Motor neuron (in vitro differentiated cells): ENCODE results near the gene SMC1B. TPM values are rescaled to one million over a fixed set of nuclear protein-coding genes. Genes with fewer than 3 reads are reported as not detected.
"Not testable (repeated sequence)": the region's sequence is repeated elsewhere in the genome, so short reads cannot be mapped to it uniquely, and the experiment has no call there.

ENCODE experiments used
- ATAC-seq, 8 experiments: fragments of 200-7000 bp; cut with Tn5 transposase; replicated peaks in 6 of 8; 2 replicates each; pipeline ENCODE4 v1.8.0; 2021; ENCODE audit warnings: mild to moderate bottlenecking in 8 of 8, moderate library complexity in 8 of 8
- H3K27ac ChIP-seq, 2 donors: fragments of 250-450 bp; sonication (Bioruptor Pico); 2 replicates each; pipeline ENCODE4 v1.9.0; 2021; ENCODE audit warnings: antibody characterized with exemption in 2 of 2, mild to moderate bottlenecking in 2 of 2, moderate library complexity in 1 of 2
- H3K4me1 ChIP-seq, 2 donors: fragments of 250-450 bp; sonication (Bioruptor Pico); replicated peaks in 1 of 2; 2 replicates each; pipeline ENCODE4 v1.6.1; 2021; ENCODE audit warnings: antibody characterized with exemption in 2 of 2, mild to moderate bottlenecking in 2 of 2, moderate library complexity in 1 of 2
- H3K4me3 ChIP-seq, 5 donors: fragments of 250-450 bp; sonication (Bioruptor Pico); 2 replicates each; pipeline ENCODE4 v1.9.0; 2021; ENCODE audit warnings: antibody characterized with exemption in 5 of 5, mild to moderate bottlenecking in 5 of 5, moderate library complexity in 4 of 5
- WGBS, 10 experiments: fragments of 450-650 bp; shearing (Covaris generic); methylation state at CpG; one replicate each; pipeline ENCODE4 v1.0.0; 2022; 5-methylcytosine and 5-hydroxymethylcytosine counted together
- in situ Hi-C, 9 experiments: fragments of 400-800 bp; cut with MboI; loops; one replicate each; pipeline ENCODE4 v1.15.0; 2021; ENCODE audit warnings: low sequenced_read_pairs in 9 of 9, low pct_unique_long_range_greater_than_20kb in 2 of 9; ENCODE audit not compliant: unreplicated experiment in 9 of 9
- total RNA-seq, 8 experiments: library from RNA; unstranded; fragments of 300-600 nt; gene quantifications; 2 replicates each; pipeline versions ENCODE4 v1.2.3 to v1.2.4, GENCODE V29; 2022

Gene SMC1B
- total RNA-seq, 8 experiments from 2014 or later = 0.05 to 0.21 (median 0.09) TPM; not detected in 1

GRCh38 chr22:45331486-45331885 is 81.9 kb downstream of the SMC1B start:
- WGBS, 10 experiments = 84 to 100% (median 98%) methylated on average over 1 to 5 of the region's 9 CpGs; no CpG with 5 or more reads in 4 of the 10 experiments
- ATAC-seq = no peak
- Histone ChIP-seq H3K27ac (no peak overlapping the region), H3K4me3 (no peak overlapping the region), H3K4me1 (peaks cover 0 to 6% of the 10 kb centered on the region in 2 donors)
- in situ Hi-C loops = no loop called here

- in situ Hi-C loops = no loop called here
- H3K4me3 ChIP-seq = no peak overlapping the region
- no peak overlapping the region for H3K27ac ChIP-seq
- no peak for ATAC-seq
- no peaks in the 10 kb centered on the region for H3K4me1 ChIP-seq
- 79 to 100% (median 91%) methylated on average over 2 to 13 of the region's 19 CpGs for WGBS, 10 experiments
These were observed 82.9 kb downstream of the SMC1B start for GRCh38 chr22:45330548-45330947.

- WGBS, 10 experiments = 59 to 100% (median 74%) methylated on average over 2 to 7 of the region's 12 CpGs; no CpG with 5 or more reads in 4 of the 10 experiments
These were observed 83.9 kb downstream of the SMC1B start for GRCh38 chr22:45329530-45329936.

GRCh38 chr22:45328822-45329529 is 84.4 kb downstream of the SMC1B start:
- no peaks in the 10 kb centered on the region for H3K4me1 ChIP-seq
- ATAC-seq = peak in 7 of 8 experiments; percentile 21 to 59 (median 29)
- H3K4me3 ChIP-seq = no peak overlapping the region
- 15 to 100% (median 83%) methylated on average over 1 to 6 of the region's 8 CpGs for WGBS, 10 experiments
- H3K27ac ChIP-seq = no peak overlapping the region
- in situ Hi-C loops = no loop called here

More at GRCh38 chr22:45329530-45329936, 83.9 kb downstream of the SMC1B start:
- ATAC-seq = peak in 7 of 8 experiments; percentile 18 to 92 (median 69)
- Histone ChIP-seq H3K27ac (no peak overlapping the region), H3K4me3 (no peak overlapping the region), H3K4me1 (no peaks in the 10 kb centered on the region)
- in situ Hi-C loops = no loop called here

- ATAC-seq, H3K4me1 ChIP-seq, in situ Hi-C loops, H3K27ac ChIP-seq, H3K4me3 ChIP-seq: not testable (repeated sequence)
- WGBS, 10 experiments = 96 to 100% (median 100%) methylated on average over 2 to 4 of the region's 8 CpGs; no CpG with 5 or more reads in 6 of the 10 experiments
These were observed 85.1 kb downstream of the SMC1B start for GRCh38 chr22:45328261-45328660.

GRCh38 chr22:45324311-45324711 is 89.1 kb downstream of the SMC1B start:
- H3K27ac ChIP-seq = no peak overlapping the region
- WGBS, 10 experiments = 7 to 100% (median 92%) methylated on average over 1 to 3 of the region's 12 CpGs; no CpG with 5 or more reads in 5 of the 10 experiments
- peak in 3 of 8 experiments; percentile 59 to 83 (median 79) for ATAC-seq
- no peaks in the 10 kb centered on the region for H3K4me1 ChIP-seq
- in situ Hi-C loops = no loop called here
- H3K4me3 ChIP-seq = no peak overlapping the region

- no peak for ATAC-seq
- no peak overlapping the region for H3K27ac ChIP-seq
- no peak overlapping the region for H3K4me3 ChIP-seq
- WGBS, 10 experiments = 0 to 100% (median 90%) methylated on average over 1 to 7 of the region's 7 CpGs; no CpG with 5 or more reads in 1 of the 10 experiments
- in situ Hi-C loops = no loop called here
- H3K4me1 ChIP-seq = peaks cover 1 to 5% of the 10 kb centered on the region in 2 donors
These were observed 89.7 kb downstream of the SMC1B start for GRCh38 chr22:45323695-45324094.

- WGBS, 10 experiments = 80 to 100% (median 96%) methylated on average over 1 to 18 of the region's 24 CpGs; no CpG with 5 or more reads in 4 of the 10 experiments
- H3K4me1 ChIP-seq = peaks cover 8 to 12% of the 10 kb centered on the region in 2 donors
These were observed 90.4 kb downstream of the SMC1B start for GRCh38 chr22:45322873-45323525.

GRCh38 chr22:45321827-45322226 is 91.6 kb downstream of the SMC1B start:
- 82 to 98% (median 91%) methylated on average over 3 to 12 of the region's 12 CpGs; no CpG with 5 or more reads in 2 of the 10 experiments for WGBS, 10 experiments
- ATAC-seq = peak in 1 of 8 experiments; percentile 24
- in situ Hi-C loops = no loop called here
- no peak overlapping the region for H3K27ac ChIP-seq
- no peak overlapping the region for H3K4me3 ChIP-seq
- peaks cover 11 to 21% of the 10 kb centered on the region in 2 donors for H3K4me1 ChIP-seq

More at GRCh38 chr22:45322873-45323525, 90.4 kb downstream of the SMC1B start:
- Histone ChIP-seq H3K27ac (no peak overlapping the region), H3K4me3 (no peak overlapping the region)
- in situ Hi-C loops = no loop called here
- ATAC-seq = no peak

- no peak for ATAC-seq
- H3K4me3 ChIP-seq = no peak overlapping the region
- no peak overlapping the region for H3K27ac ChIP-seq
- in situ Hi-C loops = no loop called here
- H3K4me1 ChIP-seq = peaks cover 19 to 30% of the 10 kb centered on the region in 2 donors
- 60 to 100% (median 94%) methylated on average over 1 to 9 of the region's 9 CpGs; no CpG with 5 or more reads in 1 of the 10 experiments for WGBS, 10 experiments
These were observed 92.9 kb downstream of the SMC1B start for GRCh38 chr22:45320357-45320976.

GRCh38 chr22:45319324-45319685 is 94.1 kb downstream of the SMC1B start:
- H3K4me1 ChIP-seq = peaks cover 19 to 30% of the 10 kb centered on the region in 2 donors
- WGBS, 10 experiments = 0 to 100% (median 56%) methylated on average over 1 to 4 of the region's 5 CpGs; no CpG with 5 or more reads in 2 of the 10 experiments
- H3K4me3 ChIP-seq = no peak overlapping the region
- in situ Hi-C loops = no loop called here
- no peak overlapping the region for H3K27ac ChIP-seq
- ATAC-seq = peak in 1 of 8 experiments; percentile 12

- Histone ChIP-seq H3K27ac (no peak overlapping the region), H3K4me1 (peaks cover 19 to 30% of the 10 kb centered on the region in 2 donors), H3K4me3 (no peak overlapping the region)
- in situ Hi-C loops = no loop called here
- 68 to 92% (median 82%) methylated on average over 2 to 11 of the region's 12 CpGs for WGBS, 10 experiments
- peak in 5 of 8 experiments; percentile 2 to 45 (median 14) for ATAC-seq
These were observed 94.7 kb downstream of the SMC1B start for GRCh38 chr22:45318558-45319323.
